Retinal pigment epithelial cell (primary cell): Measurements from ENCODE around the gene GABARAP.

Experiments used
- DNase-seq: peaks from one replicate; pipeline ENCODE4 v3.0.0-alpha.2; 2010; ENCODE audit warnings: low read depth
- H3K4me3 ChIP-seq: 2 replicates; pipeline ENCODE4 v1.5.1; 2011; ENCODE audit warnings: mild to moderate bottlenecking, low read length, control low read depth, moderate library complexity
- TF ChIP-seq, protein P1 (sequence below): conservative IDR thresholded peaks from 2 replicates; pipeline ENCODE4 v1.5.1; 2011; ENCODE audit warnings: low read depth, low read length, control low read depth, inconsistent platforms

The GABARAP gene

GRCh38 chr17:7266784-7267183 is 24.5 kb upstream of the GABARAP start:
- no peak for DNase-seq
- TF ChIP-seq, protein P1, sequence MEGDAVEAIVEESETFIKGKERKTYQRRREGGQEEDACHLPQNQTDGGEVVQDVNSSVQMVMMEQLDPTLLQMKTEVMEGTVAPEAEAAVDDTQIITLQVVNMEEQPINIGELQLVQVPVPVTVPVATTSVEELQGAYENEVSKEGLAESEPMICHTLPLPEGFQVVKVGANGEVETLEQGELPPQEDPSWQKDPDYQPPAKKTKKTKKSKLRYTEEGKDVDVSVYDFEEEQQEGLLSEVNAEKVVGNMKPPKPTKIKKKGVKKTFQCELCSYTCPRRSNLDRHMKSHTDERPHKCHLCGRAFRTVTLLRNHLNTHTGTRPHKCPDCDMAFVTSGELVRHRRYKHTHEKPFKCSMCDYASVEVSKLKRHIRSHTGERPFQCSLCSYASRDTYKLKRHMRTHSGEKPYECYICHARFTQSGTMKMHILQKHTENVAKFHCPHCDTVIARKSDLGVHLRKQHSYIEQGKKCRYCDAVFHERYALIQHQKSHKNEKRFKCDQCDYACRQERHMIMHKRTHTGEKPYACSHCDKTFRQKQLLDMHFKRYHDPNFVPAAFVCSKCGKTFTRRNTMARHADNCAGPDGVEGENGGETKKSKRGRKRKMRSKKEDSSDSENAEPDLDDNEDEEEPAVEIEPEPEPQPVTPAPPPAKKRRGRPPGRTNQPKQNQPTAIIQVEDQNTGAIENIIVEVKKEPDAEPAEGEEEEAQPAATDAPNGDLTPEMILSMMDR, result no peak

GRCh38 chr17:7263801-7264078 is 21.5 kb upstream of the GABARAP start:
- DNase-seq, result no peak
- H3K4me3 ChIP-seq, result no peak overlapping the region
- TF ChIP-seq, protein P1, result no peak

More at GRCh38 chr17:7266784-7267183, 24.5 kb upstream of the GABARAP start:
- no peak overlapping the region for H3K4me3 ChIP-seq

- TF ChIP-seq, protein P1, result no peak
- no peak overlapping the region for H3K4me3 ChIP-seq
- DNase-seq, result no peak
Observed at GRCh38 chr17:7262935-7263800, 20.9 kb upstream of the GABARAP start.

GRCh38 chr17:7262192-7262934 is 20.1 kb upstream of the GABARAP start, which contains the start of gene CLDN7:
Gene CLDN7, minus strand, starts transcription at chr17:7262478. Its CDS starts 435 bp downstream, at chr17:7262043.
- peak within 1 kb of the TSS; percentile 34 for H3K4me3 ChIP-seq
- no peak for DNase-seq
- TF ChIP-seq, protein P1, result no peak

DNA sequence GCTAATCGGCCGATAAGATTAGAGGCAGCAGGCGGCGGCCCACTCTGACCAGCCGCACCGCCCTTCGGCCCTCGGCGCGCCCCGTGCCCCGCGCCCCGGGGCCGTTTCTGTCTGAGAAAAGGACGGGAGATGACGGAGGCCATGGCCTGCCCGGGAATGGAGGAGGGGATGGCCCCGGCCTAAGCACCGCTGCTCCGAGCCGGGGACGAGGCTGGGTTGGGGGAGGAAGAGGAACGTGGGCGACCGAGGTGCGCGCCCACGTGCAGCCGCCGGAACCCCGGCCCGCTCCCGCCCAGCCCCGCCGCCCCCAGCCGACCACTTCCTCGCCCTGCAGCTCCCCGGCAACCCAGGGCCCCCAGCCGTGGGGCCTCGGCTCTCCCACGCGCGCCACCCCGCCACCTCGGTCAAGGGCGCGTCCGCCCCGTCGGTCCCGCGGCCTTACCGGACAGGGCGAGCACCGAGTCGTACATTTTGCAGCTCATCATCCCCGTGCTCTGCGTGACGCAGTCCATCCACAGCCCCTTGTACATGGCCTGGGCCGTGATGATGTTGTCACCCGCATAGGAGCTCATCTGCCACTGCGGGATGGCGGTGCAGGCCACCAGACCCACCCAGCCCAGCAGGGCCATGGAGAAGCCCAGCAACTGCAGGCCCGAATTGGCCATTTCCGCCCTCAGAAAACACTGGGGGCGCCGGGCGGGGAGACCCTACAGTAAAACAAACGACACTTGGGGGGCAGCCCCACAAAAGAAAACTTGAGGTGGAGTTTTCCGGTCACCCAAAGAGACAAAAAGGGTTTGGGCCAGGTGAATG is 19.3 kb upstream of the GABARAP start:
- TF ChIP-seq, protein P1, result no peak
- H3K4me3 ChIP-seq, result peak overlapping the region; percentile 34
- no peak for DNase-seq

DNA sequence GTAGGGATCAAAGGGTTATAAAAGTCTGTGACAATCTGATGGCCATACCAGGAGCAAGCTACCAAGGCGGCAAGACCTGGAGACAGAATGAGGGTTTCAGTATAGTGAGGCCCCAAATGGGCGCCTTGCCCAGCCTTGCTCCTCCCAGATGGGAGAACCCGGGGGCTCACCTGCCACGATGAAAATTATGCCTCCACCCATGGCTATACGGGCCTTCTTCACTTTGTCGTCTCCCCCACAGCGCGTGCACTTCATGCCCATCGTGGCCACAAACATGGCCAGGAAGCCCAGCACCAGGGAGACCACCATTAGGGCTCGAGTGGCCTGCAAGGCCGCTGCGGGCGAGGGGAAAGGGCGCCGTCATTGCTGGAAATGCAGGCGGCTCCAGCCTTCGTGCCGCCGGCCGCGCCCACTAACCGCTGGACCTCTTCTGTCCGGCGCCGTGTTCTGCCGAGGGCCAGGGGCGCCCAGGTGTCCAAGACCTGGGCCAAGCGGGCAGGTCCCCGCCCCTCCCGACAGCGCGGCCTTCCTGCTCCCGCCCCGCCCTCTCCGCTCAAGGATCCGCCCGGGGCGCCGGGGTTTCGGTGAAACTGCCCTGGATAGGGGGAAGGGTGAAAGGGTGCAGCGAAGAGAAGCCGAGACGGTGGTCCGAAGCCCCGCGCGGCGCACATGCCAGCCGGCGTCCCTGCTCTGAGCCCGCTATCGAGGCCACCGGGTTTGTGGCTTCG is 18.6 kb upstream of the GABARAP start:
- DNase-seq, result no peak
- H3K4me3 ChIP-seq, result peak overlapping the region; percentile 34
- TF ChIP-seq, protein P1, result no peak
